Tibial nerve (tissue), 4 donors: Measurements from ENCODE around the gene ELL.

Source experiments
- EP300 ChIP-seq, 2 donors: sonication (generic); formaldehyde crosslinking; IDR thresholded peaks; one replicate each; pipeline ENCODE4 v1.6.1; 2017; ENCODE audit warnings: antibody characterized with exemption in 2 of 2, mild to moderate bottlenecking in 1 of 2
- POLR2A ChIP-seq, 2 donors: fragments of 450-650 bp; IDR thresholded peaks; one replicate each; pipeline ENCODE4 v1.6.1; 2017; ENCODE audit warnings: antibody characterized with exemption in 2 of 2, mild to moderate bottlenecking in 2 of 2, moderate library complexity in 2 of 2
- TF ChIP-seq, protein P1 (sequence below), 5 experiments: fragments of 200-600 bp in 3 of 5; fragments of 450-650 bp in 2 of 5; sonication (generic) in 3 of 5; IDR thresholded peaks; one replicate each; pipeline ENCODE4 v1.5.1; 2016 to 2019; ENCODE audit warnings: antibody characterized with exemption in 5 of 5, mild to moderate bottlenecking in 3 of 5, moderate library complexity in 2 of 5

DNA sequence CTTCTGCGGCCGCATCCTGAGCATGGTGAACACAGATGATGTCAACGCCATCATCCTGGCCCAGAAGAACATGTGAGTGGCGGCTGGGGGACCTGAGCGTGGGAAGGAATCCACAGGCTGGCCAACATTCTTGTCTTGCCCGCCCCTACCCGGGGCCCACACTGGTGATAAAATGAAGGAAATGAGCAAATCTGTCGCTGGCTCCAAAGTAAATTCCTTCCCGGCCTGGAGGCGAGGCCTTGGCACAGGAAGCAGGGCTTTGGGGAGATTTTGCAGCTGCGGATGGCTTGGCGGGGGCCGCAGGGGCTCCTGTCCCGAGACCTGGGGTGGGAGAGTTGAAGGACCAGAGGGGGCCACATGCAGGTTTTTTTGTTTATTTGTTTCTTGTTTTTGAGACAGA, 40.2 kb upstream of the ELL start:
- TF ChIP-seq, protein P1, sequence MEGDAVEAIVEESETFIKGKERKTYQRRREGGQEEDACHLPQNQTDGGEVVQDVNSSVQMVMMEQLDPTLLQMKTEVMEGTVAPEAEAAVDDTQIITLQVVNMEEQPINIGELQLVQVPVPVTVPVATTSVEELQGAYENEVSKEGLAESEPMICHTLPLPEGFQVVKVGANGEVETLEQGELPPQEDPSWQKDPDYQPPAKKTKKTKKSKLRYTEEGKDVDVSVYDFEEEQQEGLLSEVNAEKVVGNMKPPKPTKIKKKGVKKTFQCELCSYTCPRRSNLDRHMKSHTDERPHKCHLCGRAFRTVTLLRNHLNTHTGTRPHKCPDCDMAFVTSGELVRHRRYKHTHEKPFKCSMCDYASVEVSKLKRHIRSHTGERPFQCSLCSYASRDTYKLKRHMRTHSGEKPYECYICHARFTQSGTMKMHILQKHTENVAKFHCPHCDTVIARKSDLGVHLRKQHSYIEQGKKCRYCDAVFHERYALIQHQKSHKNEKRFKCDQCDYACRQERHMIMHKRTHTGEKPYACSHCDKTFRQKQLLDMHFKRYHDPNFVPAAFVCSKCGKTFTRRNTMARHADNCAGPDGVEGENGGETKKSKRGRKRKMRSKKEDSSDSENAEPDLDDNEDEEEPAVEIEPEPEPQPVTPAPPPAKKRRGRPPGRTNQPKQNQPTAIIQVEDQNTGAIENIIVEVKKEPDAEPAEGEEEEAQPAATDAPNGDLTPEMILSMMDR (IDR thresholded peaks at IDR 0.05) = no peak
- TF ChIP-seq EP300 (IDR thresholded peaks at IDR 0.05) (peak; percentile 50 to 52), POLR2A (IDR thresholded peaks at IDR 0.05) (no peak)
